ENCODE measurements around the gene PTPRH. TPM values are rescaled to one million over a fixed set of nuclear protein-coding genes. Genes with fewer than 3 reads are reported as not detected.

PTPRH gene
- total RNA-seq, 4 donors from 2014 or later = 31.2 to 176 (median 102) TPM

DNA sequence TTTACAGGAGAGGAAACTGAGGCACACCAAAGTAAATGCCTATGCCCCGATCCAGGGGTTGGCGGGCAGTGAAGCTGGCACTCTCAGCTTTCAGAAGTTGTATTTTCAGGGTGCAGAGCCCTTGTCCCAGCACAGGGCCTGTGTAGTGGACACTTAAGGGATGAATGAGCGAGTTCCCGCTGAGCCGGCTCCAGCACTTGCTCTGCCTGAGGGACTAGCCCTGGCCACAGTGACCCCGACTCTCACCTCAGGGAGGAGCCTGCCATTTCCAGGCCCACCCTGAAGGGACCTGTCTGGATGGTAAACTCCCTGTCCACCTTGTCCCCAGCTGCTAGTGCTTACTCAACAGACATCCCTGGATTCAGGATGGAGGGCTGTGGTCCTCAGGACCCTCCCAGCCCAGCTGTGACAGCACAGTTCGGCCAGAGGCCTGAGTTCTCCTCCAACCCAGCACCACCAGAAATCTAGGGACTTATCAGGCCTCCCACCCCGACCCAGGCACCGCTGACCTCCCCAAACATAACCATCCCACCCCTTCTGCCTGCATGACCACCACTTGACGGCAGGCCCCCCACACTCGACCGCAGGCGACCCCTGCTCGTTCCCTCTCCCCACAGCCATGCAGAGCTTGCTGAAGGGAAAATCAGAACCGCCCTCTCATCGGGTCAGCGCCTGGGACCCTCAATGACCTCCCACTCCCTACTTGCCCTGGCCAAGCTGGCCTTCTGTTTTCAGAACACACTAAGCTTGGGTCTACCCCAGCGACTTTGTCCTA, 41.1 kb upstream of the PTPRH start:
- Histone ChIP-seq H3K9me3 (no peaks in the 10 kb centered on the region), H3K36me3 (peaks cover 0 to 13% (median 3%) of the 10 kb centered on the region in 4 donors), H3K27me3 (no peaks in the 10 kb centered on the region), H3K4me1 (peaks cover 16 to 79% (median 28%) of the 10 kb centered on the region in 4 donors), H3K27ac (peak overlapping the region in 3 of 4 donors; percentile 44 to 55 (median 47)), H3K4me3 (no peak overlapping the region)
- intact Hi-C loops (cut with DNase I; ENCODE audit: low total_unique reads) = no loop called here
- WGBS, 2 donors (ENCODE audit: low coverage in 1 of 2) = 90 to 94% methylated on average over 9 to 18 of the region's 18 CpGs
- TF ChIP-seq POLR2A (IDR thresholded peaks at IDR 0.05) = no peak
- TF ChIP-seq, protein P1, sequence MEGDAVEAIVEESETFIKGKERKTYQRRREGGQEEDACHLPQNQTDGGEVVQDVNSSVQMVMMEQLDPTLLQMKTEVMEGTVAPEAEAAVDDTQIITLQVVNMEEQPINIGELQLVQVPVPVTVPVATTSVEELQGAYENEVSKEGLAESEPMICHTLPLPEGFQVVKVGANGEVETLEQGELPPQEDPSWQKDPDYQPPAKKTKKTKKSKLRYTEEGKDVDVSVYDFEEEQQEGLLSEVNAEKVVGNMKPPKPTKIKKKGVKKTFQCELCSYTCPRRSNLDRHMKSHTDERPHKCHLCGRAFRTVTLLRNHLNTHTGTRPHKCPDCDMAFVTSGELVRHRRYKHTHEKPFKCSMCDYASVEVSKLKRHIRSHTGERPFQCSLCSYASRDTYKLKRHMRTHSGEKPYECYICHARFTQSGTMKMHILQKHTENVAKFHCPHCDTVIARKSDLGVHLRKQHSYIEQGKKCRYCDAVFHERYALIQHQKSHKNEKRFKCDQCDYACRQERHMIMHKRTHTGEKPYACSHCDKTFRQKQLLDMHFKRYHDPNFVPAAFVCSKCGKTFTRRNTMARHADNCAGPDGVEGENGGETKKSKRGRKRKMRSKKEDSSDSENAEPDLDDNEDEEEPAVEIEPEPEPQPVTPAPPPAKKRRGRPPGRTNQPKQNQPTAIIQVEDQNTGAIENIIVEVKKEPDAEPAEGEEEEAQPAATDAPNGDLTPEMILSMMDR (IDR thresholded peaks at IDR 0.05) = no peak
- no peak for TF ChIP-seq POLR2AphosphoS5 (IDR thresholded peaks at IDR 0.05)
- TF ChIP-seq EP300 (IDR thresholded peaks at IDR 0.05; ENCODE audit: low read depth) = no peak
- in situ Hi-C loops (cut with MboI; ENCODE audit: low pct_ligation_motif_present in 1 of 4, low pct_unique_long_range_greater_than_20kb in 1 of 4, low sequenced_read_pairs in 3 of 4) = no loop called here
- no peak for DNase-seq

DNA sequence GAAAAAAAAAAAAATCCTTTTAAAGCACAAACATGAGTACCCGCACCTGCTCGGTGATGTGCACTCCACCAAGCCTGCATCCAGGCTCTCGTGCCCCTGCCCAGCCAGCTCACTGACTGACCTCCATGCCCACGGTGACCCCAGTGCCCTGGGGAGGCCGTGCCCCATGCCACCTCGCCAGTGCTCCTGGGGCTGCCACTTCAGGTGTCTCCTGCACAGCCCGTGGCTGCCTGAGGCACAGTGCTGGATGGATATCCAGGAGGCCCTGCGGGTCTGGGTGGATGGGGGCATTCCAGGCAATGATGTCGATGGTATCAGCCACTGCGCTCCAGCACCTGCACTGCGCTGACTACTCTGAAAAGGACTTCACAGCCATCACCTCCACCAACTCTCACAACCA, 40.5 kb upstream of the PTPRH start:
- H3K4me3 ChIP-seq = no peak overlapping the region
- TF ChIP-seq, protein P1 (IDR thresholded peaks at IDR 0.05) = no peak
- no peak for TF ChIP-seq POLR2A (IDR thresholded peaks at IDR 0.05)
- TF ChIP-seq EP300 (IDR thresholded peaks at IDR 0.05; ENCODE audit: low read depth) = no peak
- no peak for TF ChIP-seq POLR2AphosphoS5 (IDR thresholded peaks at IDR 0.05)
- DNase-seq = no peak
- in situ Hi-C loops (cut with MboI; ENCODE audit: low pct_ligation_motif_present in 1 of 4, low pct_unique_long_range_greater_than_20kb in 1 of 4, low sequenced_read_pairs in 3 of 4) = no loop called here
- no peaks in the 10 kb centered on the region for H3K27me3 ChIP-seq
- no peak overlapping the region for H3K27ac ChIP-seq
- intact Hi-C loops (cut with DNase I; ENCODE audit: low total_unique reads) = no loop called here
- peaks cover 14 to 73% (median 24%) of the 10 kb centered on the region in 4 donors for H3K4me1 ChIP-seq
- WGBS, 2 donors (ENCODE audit: low coverage in 1 of 2) = 86% methylated on average over 10 of the region's 11 CpGs; no CpG with 5 or more reads in 1 of the 2 donors
- H3K9me3 ChIP-seq = no peaks in the 10 kb centered on the region
- peaks cover 0 to 17% (median 6%) of the 10 kb centered on the region in 4 donors for H3K36me3 ChIP-seq

DNA sequence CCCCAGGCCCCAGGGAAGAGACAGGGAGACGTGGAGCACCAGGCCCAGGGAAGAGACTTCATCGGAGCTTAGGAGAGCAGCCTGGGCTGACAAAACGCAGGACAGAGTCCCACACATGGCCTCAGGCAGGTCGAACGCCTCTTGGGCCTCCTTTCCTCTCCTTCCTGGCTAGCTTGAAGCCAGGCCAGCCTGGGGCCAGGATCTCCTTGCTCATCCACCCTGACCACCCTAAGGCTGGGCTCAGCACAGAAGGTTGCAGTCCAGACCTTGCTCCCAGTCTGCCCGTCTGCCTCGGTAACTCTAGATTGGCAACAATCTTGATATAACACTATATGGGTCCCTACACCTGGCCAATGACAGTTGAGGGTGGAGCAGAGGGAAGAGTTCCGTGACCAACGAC, 39.4 kb upstream of the PTPRH start:
- H3K9me3 ChIP-seq = no peaks in the 10 kb centered on the region
- TF ChIP-seq POLR2AphosphoS5 (IDR thresholded peaks at IDR 0.05) (no peak), POLR2A (IDR thresholded peaks at IDR 0.05) (no peak), EP300 (IDR thresholded peaks at IDR 0.05; ENCODE audit: low read depth) (no peak)
- TF ChIP-seq, protein P1 (IDR thresholded peaks at IDR 0.05) = no peak
- in situ Hi-C loops (cut with MboI; ENCODE audit: low pct_ligation_motif_present in 1 of 4, low pct_unique_long_range_greater_than_20kb in 1 of 4, low sequenced_read_pairs in 3 of 4) (no loop called here), intact Hi-C loops (cut with DNase I; ENCODE audit: low total_unique reads) (no loop called here)
- H3K27ac ChIP-seq = peak overlapping the region in 3 of 4 donors; percentile 50 to 71 (median 65)
- 68 to 84% methylated on average over 5 to 9 of the region's 9 CpGs for WGBS, 2 donors (ENCODE audit: low coverage in 1 of 2)
- no peak overlapping the region for H3K4me3 ChIP-seq
- peaks cover 0 to 28% (median 12%) of the 10 kb centered on the region in 4 donors for H3K36me3 ChIP-seq
- no peaks in the 10 kb centered on the region for H3K27me3 ChIP-seq
- peaks cover 14 to 67% (median 20%) of the 10 kb centered on the region in 4 donors for H3K4me1 ChIP-seq
- DNase-seq = no peak

DNA sequence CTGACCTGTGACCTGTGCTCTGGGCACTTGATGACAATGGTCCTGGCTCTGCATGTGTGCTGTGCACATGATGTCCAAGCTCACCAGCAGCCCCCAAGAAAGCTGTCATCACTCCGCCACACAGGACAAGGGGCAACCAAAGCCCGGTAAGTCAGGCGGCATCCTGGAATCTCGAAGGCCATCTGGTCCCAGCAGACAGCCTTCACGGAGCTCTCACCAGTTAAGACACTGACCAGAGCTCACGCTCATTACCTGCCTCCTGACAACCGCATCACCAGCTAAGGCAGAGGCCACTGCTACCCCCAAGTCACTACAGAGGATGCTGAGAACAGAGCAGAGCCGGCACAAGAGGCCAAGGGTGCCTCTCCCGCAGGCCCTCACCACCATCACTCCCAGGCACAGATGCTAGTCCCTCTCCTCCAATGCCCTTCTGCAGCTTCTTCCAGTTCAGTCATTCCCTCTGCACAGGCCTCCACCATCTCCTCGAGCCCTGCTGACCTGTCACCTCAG, 38.9 kb upstream of the PTPRH start:
- H3K27me3 ChIP-seq = no peaks in the 10 kb centered on the region
- WGBS, 2 donors (ENCODE audit: low coverage in 1 of 2) = 84% methylated on average over 9 of the region's 10 CpGs; no CpG with 5 or more reads in 1 of the 2 donors
- no peak for DNase-seq
- in situ Hi-C loops (cut with MboI; ENCODE audit: low pct_ligation_motif_present in 1 of 4, low pct_unique_long_range_greater_than_20kb in 1 of 4, low sequenced_read_pairs in 3 of 4) (no loop called here), intact Hi-C loops (cut with DNase I; ENCODE audit: low total_unique reads) (no loop called here)
- H3K4me3 ChIP-seq = no peak overlapping the region
- TF ChIP-seq EP300 (IDR thresholded peaks at IDR 0.05; ENCODE audit: low read depth) (no peak), POLR2A (IDR thresholded peaks at IDR 0.05) (no peak), POLR2AphosphoS5 (IDR thresholded peaks at IDR 0.05) (no peak)
- TF ChIP-seq, protein P1 (IDR thresholded peaks at IDR 0.05) = no peak
- H3K27ac ChIP-seq = peak overlapping the region; percentile 34 to 71 (median 58)
- H3K36me3 ChIP-seq = peaks cover 0 to 32% (median 14%) of the 10 kb centered on the region in 4 donors
- no peaks in the 10 kb centered on the region for H3K9me3 ChIP-seq
- peaks cover 13 to 62% (median 20%) of the 10 kb centered on the region in 4 donors for H3K4me1 ChIP-seq

Data from transverse colon (tissue), 4 donors.